ENCODE data around the gene PARK7.

DNA sequence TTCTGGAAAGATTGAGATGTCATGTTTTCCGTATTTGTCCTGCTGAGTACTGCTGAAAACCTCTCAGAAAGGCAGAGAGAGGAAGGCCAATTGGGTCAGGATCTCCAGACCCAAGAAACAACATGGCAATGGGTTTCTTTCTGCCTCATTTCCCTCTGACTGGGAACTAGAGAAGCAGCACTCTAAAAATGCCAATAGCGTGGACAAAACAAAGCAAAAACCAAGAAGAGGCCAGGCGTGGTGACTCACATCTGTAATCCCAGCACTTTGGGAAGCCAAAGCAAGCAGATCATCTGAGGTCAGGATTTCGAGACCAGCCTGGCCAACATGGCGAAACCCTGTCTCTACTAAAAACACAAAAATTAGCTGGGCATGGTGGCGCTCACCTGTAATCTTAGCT lies 39.2 kb upstream of the PARK7 start:
- no peak for TF ChIP-seq EZH2 (IDR thresholded peaks at IDR 0.05; ENCODE audit: borderline replicate concordance, low read length)
- TF ChIP-seq, protein P1, sequence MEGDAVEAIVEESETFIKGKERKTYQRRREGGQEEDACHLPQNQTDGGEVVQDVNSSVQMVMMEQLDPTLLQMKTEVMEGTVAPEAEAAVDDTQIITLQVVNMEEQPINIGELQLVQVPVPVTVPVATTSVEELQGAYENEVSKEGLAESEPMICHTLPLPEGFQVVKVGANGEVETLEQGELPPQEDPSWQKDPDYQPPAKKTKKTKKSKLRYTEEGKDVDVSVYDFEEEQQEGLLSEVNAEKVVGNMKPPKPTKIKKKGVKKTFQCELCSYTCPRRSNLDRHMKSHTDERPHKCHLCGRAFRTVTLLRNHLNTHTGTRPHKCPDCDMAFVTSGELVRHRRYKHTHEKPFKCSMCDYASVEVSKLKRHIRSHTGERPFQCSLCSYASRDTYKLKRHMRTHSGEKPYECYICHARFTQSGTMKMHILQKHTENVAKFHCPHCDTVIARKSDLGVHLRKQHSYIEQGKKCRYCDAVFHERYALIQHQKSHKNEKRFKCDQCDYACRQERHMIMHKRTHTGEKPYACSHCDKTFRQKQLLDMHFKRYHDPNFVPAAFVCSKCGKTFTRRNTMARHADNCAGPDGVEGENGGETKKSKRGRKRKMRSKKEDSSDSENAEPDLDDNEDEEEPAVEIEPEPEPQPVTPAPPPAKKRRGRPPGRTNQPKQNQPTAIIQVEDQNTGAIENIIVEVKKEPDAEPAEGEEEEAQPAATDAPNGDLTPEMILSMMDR (IDR thresholded peaks at IDR 0.05; ENCODE audit: low read length), result no peak
